WTC11 (cell line): ENCODE data around the gene SLC5A5.

Experiments
- CTCF ChIP-seq: fragments of 200-600 bp; IDR thresholded peaks from 2 replicates; pipeline ENCODE4 v1.8.0; 2022; ENCODE audit warnings: antibody characterized with exemption
- ETV6 ChIP-seq: sonication (generic); formaldehyde crosslinking; IDR thresholded peaks from 2 replicates; pipeline ENCODE4 v1.8.1; 2022; ENCODE audit warnings: mild to moderate bottlenecking, missing genetic modification reagents
- NR2C2 ChIP-seq: sonication (generic); formaldehyde crosslinking; IDR thresholded peaks from 2 replicates; pipeline ENCODE4 v1.8.0; 2022; ENCODE audit warnings: mild to moderate bottlenecking, missing genetic modification reagents
- SP1 ChIP-seq: sonication (generic); formaldehyde crosslinking; conservative IDR thresholded peaks from 2 replicates; pipeline ENCODE4 v1.8.1; 2022; ENCODE audit warnings: missing genetic modification reagents
- ZBTB21 ChIP-seq: sonication (generic); formaldehyde crosslinking; IDR thresholded peaks from 2 replicates; pipeline ENCODE4 v1.8.1; 2023; ENCODE audit warnings: mild to moderate bottlenecking, missing genetic modification reagents, borderline replicate concordance

DNA sequence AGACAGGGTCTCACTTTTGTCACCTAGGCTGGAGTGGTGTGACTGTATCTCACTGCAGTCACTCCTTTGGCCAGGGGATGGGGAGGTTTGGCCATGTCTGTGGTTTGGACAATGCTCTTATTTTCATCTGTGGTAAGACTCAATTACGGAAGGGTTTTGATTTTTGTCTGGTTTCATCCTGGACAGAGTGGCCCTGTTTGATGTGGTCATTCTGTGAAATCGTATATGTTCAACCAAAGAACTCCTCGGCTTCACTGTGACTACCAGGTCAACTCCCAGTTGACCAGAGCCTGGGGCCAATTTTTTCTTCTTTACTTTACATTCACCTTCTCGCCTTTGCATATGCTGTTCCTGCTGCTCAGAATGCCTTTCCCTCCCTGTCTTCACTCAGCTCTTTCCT, 54.3 kb downstream of the SLC5A5 start:
- TF ChIP-seq CTCF = no peak
- no peak for TF ChIP-seq ETV6 (CRISPR knock-in tag)
- TF ChIP-seq SP1 = no peak
- no peak for TF ChIP-seq ZBTB21
- TF ChIP-seq NR2C2 (CRISPR knock-in tag) = no peak
